K562 (cell line): ENCODE data around the gene AMIGO1. TPM values are rescaled to one million over a fixed set of nuclear protein-coding genes. Genes with fewer than 3 reads are reported as not detected.
A peak's percentile ranks its signal among the peaks of the same experiment; 100 is the strongest.

Experiments
- BACH1 ChIP-seq: fragments of 200-800 bp; sonication (Bioruptor generic); IDR thresholded peaks from 2 replicates; pipeline ENCODE4 v1.6.1; 2016; ENCODE audit warnings: missing genetic modification characterization, missing compliant biosample characterization
- CBFA2T2 ChIP-seq: fragments of 450-650 bp; conservative IDR thresholded peaks from 2 replicates; pipeline ENCODE4 v1.6.1; 2017; ENCODE audit warnings: mild to moderate bottlenecking
- CHD2 ChIP-seq: IDR thresholded peaks from 2 replicates; pipeline ENCODE4 v1.6.1; 2011; ENCODE audit warnings: low read depth, low read length
- GABPB2 ChIP-seq: fragments of 250-450 bp; sonication (Bioruptor Pico); conservative IDR thresholded peaks from 2 replicates; pipeline ENCODE4 v1.5.1; 2021; ENCODE audit warnings: mild to moderate bottlenecking
- HDAC8 ChIP-seq: fragments of 450-650 bp; IDR thresholded peaks from 2 replicates; pipeline ENCODE4 v1.6.1; 2016; ENCODE audit warnings: mild to moderate bottlenecking, missing genetic modification characterization, moderate library complexity, missing compliant biosample characterization
- HMG20A ChIP-seq: fragments of 450-650 bp; formaldehyde crosslinking; conservative IDR thresholded peaks from 2 replicates; pipeline ENCODE4 v1.4.0; 2020; ENCODE audit warnings: mild to moderate bottlenecking, mixed read lengths
- L3MBTL2 ChIP-seq: fragments of 450-650 bp; IDR thresholded peaks from 2 replicates; pipeline ENCODE4 v1.6.1; 2016; ENCODE audit warnings: mild to moderate bottlenecking, moderate library complexity
- MYBL2 ChIP-seq, 2 experiments: fragments of 450-650 bp in 1 of 2; sonication (generic) in 1 of 2; formaldehyde crosslinking in 1 of 2; IDR thresholded peaks; 2 replicates each; pipeline versions ENCODE4 v1.6.1 to v1.8.1; 2017 to 2022; ENCODE audit warnings: borderline replicate concordance in 1 of 2, inconsistent platforms in 1 of 2, low read depth in 1 of 2, mild to moderate bottlenecking in 1 of 2, missing genetic modification reagents in 1 of 2, moderate library complexity in 1 of 2
- NCOA1 ChIP-seq: fragments of 450-650 bp; IDR thresholded peaks from 2 replicates; pipeline ENCODE4 v1.6.1; 2016; ENCODE audit warnings: low read depth
- PHB ChIP-seq: fragments of 250-450 bp; sonication (Bioruptor Pico); IDR thresholded peaks from 2 replicates; pipeline ENCODE4 v1.5.0; 2021
- RAD21 ChIP-seq, 2 experiments: fragments of 250-450 bp in 1 of 2; fragments of 450-650 bp in 1 of 2; sonication (Bioruptor Pico) in 1 of 2; formaldehyde crosslinking in 1 of 2; IDR thresholded peaks in 1 of 2; conservative IDR thresholded peaks in 1 of 2; 2 replicates each; pipeline versions ENCODE4 v1.4.0 to v1.8.0; 2020 to 2022; ENCODE audit warnings: mild to moderate bottlenecking in 2 of 2, moderate library complexity in 1 of 2
- SIN3B ChIP-seq: fragments of 450-650 bp; IDR thresholded peaks from 2 replicates; pipeline ENCODE4 v1.6.1; 2017; ENCODE audit warnings: low read depth, mild to moderate bottlenecking, moderate library complexity
- SMARCC2 ChIP-seq: fragments of 450-650 bp; IDR thresholded peaks from 2 replicates; pipeline ENCODE4 v1.6.1; 2017; ENCODE audit warnings: antibody characterized with exemption, moderate library complexity, mild to moderate bottlenecking, low read depth
- WHSC1 ChIP-seq: IDR thresholded peaks from one replicate; pipeline ENCODE4 v1.6.1; 2012; ENCODE audit warnings: low read length, control low read depth, inconsistent platforms
- ZBTB2 ChIP-seq: fragments of 450-650 bp; IDR thresholded peaks from 2 replicates; pipeline ENCODE4 v1.6.1; 2016; ENCODE audit warnings: antibody characterized with exemption
- ZBTB9 ChIP-seq: fragments of 450-650 bp; formaldehyde crosslinking; IDR thresholded peaks from 2 replicates; pipeline ENCODE4 v1.4.0; 2020; ENCODE audit warnings: mild to moderate bottlenecking, moderate library complexity
- ZC3H11A ChIP-seq: IDR thresholded peaks from 2 replicates; pipeline ENCODE4 v1.6.1; 2012; ENCODE audit warnings: low read depth, low read length, improper control_type of control experiment
- ZNF316 ChIP-seq: fragments of 450-650 bp; IDR thresholded peaks from 2 replicates; pipeline ENCODE4 v1.6.1; 2016
- ZNF561 ChIP-seq: fragments of 450-650 bp; formaldehyde crosslinking; conservative IDR thresholded peaks from 2 replicates; pipeline ENCODE4 v1.4.0; 2020; ENCODE audit warnings: mild to moderate bottlenecking, moderate library complexity
- ZSCAN32 ChIP-seq: fragments of 450-650 bp; formaldehyde crosslinking; IDR thresholded peaks from 2 replicates; pipeline ENCODE4 v1.4.0; 2020; ENCODE audit warnings: mild to moderate bottlenecking, moderate library complexity
- polyA plus RNA-seq, 8 experiments: library from polyadenylated mRNA; depleted of rRNA in 4 of 8; stranded (reverse) in 5 of 8; unstranded in 3 of 8; fragments of >200 nt; fragmentation: Nextera tagmentation in 2 of 8; fragmentation: Illumina TruSeq in 1 of 8; extraction: Ambion mirVana in 2 of 8; extraction: Trizol in 1 of 8; gene quantifications; 2 replicates each; pipeline versions ENCODE4 v1.2.1 to v1.2.3, GENCODE V29; 2011 to 2014; ENCODE audit warnings: inconsistent platforms in 1 of 8, missing spikeins in 1 of 8
- total RNA-seq, 7 experiments: library from RNA; depleted of rRNA in 6 of 7; stranded (reverse); fragments of >200 nt in 6 of 7; fragmentation: Illumina TruSeq in 2 of 7; extraction: Trizol in 2 of 7; gene quantifications; 2 replicates each; pipeline versions ENCODE4 v1.2.1 to v1.2.3, GENCODE V29; 2011 to 2021; ENCODE audit warnings: low replicate concordance in 1 of 7
- TF ChIP-seq, protein P1 (sequence below): sonication (generic); formaldehyde crosslinking; IDR thresholded peaks from 2 replicates; pipeline ENCODE4 v1.8.0; 2022; ENCODE audit warnings: missing genetic modification reagents, mild to moderate bottlenecking, moderate library complexity, borderline replicate concordance
- TF ChIP-seq, protein P2 (sequence below), 2 experiments: IDR thresholded peaks in 1 of 2; conservative IDR thresholded peaks in 1 of 2; 2 replicates each; pipeline ENCODE4 v1.6.1; 2016; ENCODE audit warnings: low read depth in 2 of 2, mild to moderate bottlenecking in 1 of 2, missing compliant biosample characterization in 1 of 2, missing genetic modification characterization in 1 of 2, moderate library complexity in 1 of 2

AMIGO1 gene
- total and polyA plus RNA-seq, 9 of the 15 experiments (the other 6 are each of a cell fraction or from before 2014, with no cell fraction given): 0.24 to 1.0 (median 0.54) TPM

DNA sequence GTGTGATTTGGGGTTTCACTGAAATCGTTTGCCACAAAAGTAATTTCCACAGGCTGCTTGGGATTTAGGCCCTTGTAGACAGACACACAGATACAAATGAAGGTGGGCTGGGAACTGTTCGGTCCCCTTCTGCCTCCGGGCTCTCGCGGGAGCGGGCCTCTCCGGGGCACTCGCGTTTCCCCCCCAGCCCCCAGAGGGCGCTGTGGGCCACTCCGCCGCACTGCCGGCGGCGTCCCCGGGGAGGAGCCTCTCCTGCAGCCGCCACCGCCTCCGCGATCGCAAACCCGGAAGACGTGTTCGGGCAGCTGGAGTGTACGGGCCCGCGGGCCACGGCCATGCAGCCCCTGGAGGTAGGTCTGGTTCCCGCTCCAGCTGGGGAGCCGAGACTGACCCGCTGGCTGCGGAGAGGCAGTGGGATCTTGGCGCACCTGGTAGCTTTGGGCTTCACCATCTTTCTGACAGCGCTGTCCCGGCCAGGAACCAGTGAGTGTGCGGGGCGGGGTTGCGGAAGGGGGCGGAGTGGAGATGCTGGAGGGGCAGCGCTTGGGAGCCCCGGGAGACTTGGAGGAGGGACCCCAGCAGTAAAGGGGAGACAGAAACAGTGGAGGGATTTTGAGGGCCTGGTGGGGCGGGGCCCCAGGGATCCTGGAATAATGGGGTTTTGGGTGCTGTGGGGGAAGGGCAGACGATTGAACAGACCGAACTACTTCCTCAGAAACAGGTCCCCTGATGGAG lies 15.6 kb downstream of the AMIGO1 start, which contains the start of gene CYB561D1 (continued):
- TF ChIP-seq, protein P1, sequence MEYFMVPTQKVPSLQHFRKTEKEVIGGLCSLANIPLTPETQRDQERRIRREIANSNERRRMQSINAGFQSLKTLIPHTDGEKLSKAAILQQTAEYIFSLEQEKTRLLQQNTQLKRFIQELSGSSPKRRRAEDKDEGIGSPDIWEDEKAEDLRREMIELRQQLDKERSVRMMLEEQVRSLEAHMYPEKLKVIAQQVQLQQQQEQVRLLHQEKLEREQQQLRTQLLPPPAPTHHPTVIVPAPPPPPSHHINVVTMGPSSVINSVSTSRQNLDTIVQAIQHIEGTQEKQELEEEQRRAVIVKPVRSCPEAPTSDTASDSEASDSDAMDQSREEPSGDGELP: peak; percentile 98
- TF ChIP-seq ZNF561 (no peak), GABPB2 (CRISPR knock-in tag) (peak; percentile 59; the same call in 1 of the 2 replicates), CHD2 (peak; percentile 97), CBFA2T2 (no peak), ZBTB2 (peak; percentile 65; the same call in 1 of the 2 replicates), ZC3H11A (no peak), HMG20A (CRISPR knock-in tag) (no peak), L3MBTL2 (peak; percentile 55; the same call in 1 of the 2 replicates), SIN3B (peak; percentile 86), HDAC8 (tag) (no peak), PHB (no peak), ZNF316 (no peak), RAD21 (CRISPR knock-in tag; conservative IDR thresholded peaks at IDR 0.05 in 1 of 2, IDR thresholded peaks at IDR 0.05 in 1 of 2) (peak; percentile 76 to 80), WHSC1 (no peak), NCOA1 (no peak), MYBL2 (IDR thresholded peaks at IDR 0.05; ENCODE audit: low read depth) (no peak), MYBL2 (CRISPR knock-in tag; IDR thresholded peaks at IDR 0.05; ENCODE audit: borderline replicate concordance) (no peak), ZSCAN32 (CRISPR knock-in tag) (no peak), BACH1 (no peak), ZBTB9 (CRISPR knock-in tag) (0 out of 2 replicates have a peak, but pooled peaks have one; percentile 41), SMARCC2 (no peak)
- TF ChIP-seq, protein P2, sequence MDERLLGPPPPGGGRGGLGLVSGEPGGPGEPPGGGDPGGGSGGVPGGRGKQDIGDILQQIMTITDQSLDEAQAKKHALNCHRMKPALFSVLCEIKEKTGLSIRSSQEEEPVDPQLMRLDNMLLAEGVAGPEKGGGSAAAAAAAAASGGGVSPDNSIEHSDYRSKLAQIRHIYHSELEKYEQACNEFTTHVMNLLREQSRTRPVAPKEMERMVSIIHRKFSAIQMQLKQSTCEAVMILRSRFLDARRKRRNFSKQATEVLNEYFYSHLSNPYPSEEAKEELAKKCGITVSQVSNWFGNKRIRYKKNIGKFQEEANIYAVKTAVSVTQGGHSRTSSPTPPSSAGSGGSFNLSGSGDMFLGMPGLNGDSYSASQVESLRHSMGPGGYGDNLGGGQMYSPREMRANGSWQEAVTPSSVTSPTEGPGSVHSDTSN (CRISPR knock-in tag; IDR thresholded peaks at IDR 0.05; ENCODE audit: low read depth): no peak
- TF ChIP-seq, protein P2 (tag; conservative IDR thresholded peaks at IDR 0.05; ENCODE audit: low read depth): no peak
